IPS DF 6.9 (cell line): ENCODE results near the gene SND1.
A peak's percentile ranks its signal among the peaks of the same experiment; 100 is the strongest.

Experiments
- DNase-seq: peaks from one replicate; pipeline ENCODE4 v3.0.0-alpha.2; 2013; ENCODE audit warnings: low read depth, low spot score
- H3K27ac ChIP-seq: one replicate; pipeline ENCODE4 v1.5.1; 2013; ENCODE audit warnings: low read length, control low read depth
- H3K27me3 ChIP-seq: 2 replicates; pipeline ENCODE4 v1.6.1; 2013; ENCODE audit warnings: mild to moderate bottlenecking, low read length; ENCODE audit not compliant: control insufficient read depth, insufficient read depth
- H3K36me3 ChIP-seq: 2 replicates; pipeline ENCODE4 v1.6.1; 2013; ENCODE audit warnings: low read length; ENCODE audit not compliant: control insufficient read depth, insufficient read depth
- H3K4me1 ChIP-seq: 2 replicates; pipeline ENCODE4 v1.6.1; 2013; ENCODE audit warnings: low read length; ENCODE audit not compliant: control insufficient read depth, insufficient read depth
- H3K4me3 ChIP-seq: 2 replicates; pipeline ENCODE4 v1.5.1; 2013; ENCODE audit warnings: mild to moderate bottlenecking, low read length
- H3K9me3 ChIP-seq: 2 replicates; pipeline ENCODE4 v1.6.1; 2013; ENCODE audit warnings: low read length, inconsistent platforms; ENCODE audit not compliant: control insufficient read depth, insufficient read depth
- WGBS: extraction: QIAGEN DNeasy Blood & Tissue Kit; methylation state at CpG from one replicate; pipeline ENCODE4 v1.1.7; 2013; ENCODE audit warnings: mixed read lengths, missing lambda C conversion rate; ENCODE audit not compliant: insufficient read length, insufficient coverage; 5-methylcytosine and 5-hydroxymethylcytosine counted together

SND1 gene

GRCh38 chr7:127683776-127684681 lies 32.0 kb downstream of the SND1 start:
- Histone ChIP-seq H3K4me1 (peaks cover 9% of the 10 kb centered on the region; the same call in 1 of the 2 replicates), H3K9me3 (no peaks in the 10 kb centered on the region), H3K27ac (peak overlapping the region; percentile 97), H3K27me3 (no peaks in the 10 kb centered on the region), H3K4me3 (no peak overlapping the region), H3K36me3 (no peaks in the 10 kb centered on the region)
- DNase-seq = no peak
- no CpG with 5 or more reads among the region's 4 CpGs for WGBS

- WGBS = no CpG with 5 or more reads among the region's 1 CpG
- peaks cover under 1% of the 10 kb centered on the region; the same call in 1 of the 2 replicates for H3K36me3 ChIP-seq
These were observed 37.3 kb downstream of the SND1 start for GRCh38 chr7:127689194-127689772.

GRCh38 chr7:127690337-127690736 lies 38.3 kb downstream of the SND1 start:
- H3K36me3 ChIP-seq = peaks cover 7% of the 10 kb centered on the region; the same call in 1 of the 2 replicates

More at GRCh38 chr7:127689194-127689772, 37.3 kb downstream of the SND1 start:
- Histone ChIP-seq H3K27me3 (no peaks in the 10 kb centered on the region), H3K9me3 (no peaks in the 10 kb centered on the region), H3K4me3 (no peak overlapping the region), H3K4me1 (peaks cover 2% of the 10 kb centered on the region; the same call in 1 of the 2 replicates), H3K27ac (no peak overlapping the region)
- DNase-seq = no peak

GRCh38 chr7:127690806-127691205 lies 38.8 kb downstream of the SND1 start:
- no peak overlapping the region for H3K27ac ChIP-seq
- H3K36me3 ChIP-seq = peaks cover 7% of the 10 kb centered on the region; the same call in 1 of the 2 replicates
- no peak overlapping the region for H3K4me3 ChIP-seq
- DNase-seq = no peak
- H3K9me3 ChIP-seq = no peaks in the 10 kb centered on the region
- no CpG with 5 or more reads among the region's 3 CpGs for WGBS
- H3K4me1 ChIP-seq = no peaks in the 10 kb centered on the region
- H3K27me3 ChIP-seq = no peaks in the 10 kb centered on the region

More at GRCh38 chr7:127690337-127690736, 38.3 kb downstream of the SND1 start:
- no peaks in the 10 kb centered on the region for H3K27me3 ChIP-seq
- no peak overlapping the region for H3K27ac ChIP-seq
- no peaks in the 10 kb centered on the region for H3K4me1 ChIP-seq
- no CpG with 5 or more reads among the region's 3 CpGs for WGBS
- no peak for DNase-seq
- no peak overlapping the region for H3K4me3 ChIP-seq
- H3K9me3 ChIP-seq = no peaks in the 10 kb centered on the region

GRCh38 chr7:127692200-127692599 lies 40.2 kb downstream of the SND1 start:
- Histone ChIP-seq H3K9me3 (no peaks in the 10 kb centered on the region), H3K27me3 (no peaks in the 10 kb centered on the region), H3K4me3 (no peak overlapping the region), H3K36me3 (peaks cover 7% of the 10 kb centered on the region; the same call in 1 of the 2 replicates), H3K27ac (no peak overlapping the region), H3K4me1 (no peaks in the 10 kb centered on the region)
- DNase-seq = no peak
- no CpG with 5 or more reads among the region's 1 CpG for WGBS

- H3K4me3 ChIP-seq = no peak overlapping the region
- H3K27ac ChIP-seq = no peak overlapping the region
- H3K9me3 ChIP-seq = no peaks in the 10 kb centered on the region
- WGBS = no CpG with 5 or more reads among the region's 2 CpGs
- no peak for DNase-seq
- no peaks in the 10 kb centered on the region for H3K27me3 ChIP-seq
- H3K4me1 ChIP-seq = no peaks in the 10 kb centered on the region
- H3K36me3 ChIP-seq = peaks cover 10% of the 10 kb centered on the region; the same call in 1 of the 2 replicates
These were observed 47.9 kb downstream of the SND1 start for GRCh38 chr7:127699853-127700252.

GRCh38 chr7:127702052-127702652 lies 50.2 kb downstream of the SND1 start:
- H3K4me1 ChIP-seq = no peaks in the 10 kb centered on the region
- DNase-seq = no peak
- peaks cover 11% of the 10 kb centered on the region; the same call in 1 of the 2 replicates for H3K36me3 ChIP-seq
- no peak overlapping the region for H3K27ac ChIP-seq
- no peak overlapping the region for H3K4me3 ChIP-seq
- H3K9me3 ChIP-seq = no peaks in the 10 kb centered on the region
- no peaks in the 10 kb centered on the region for H3K27me3 ChIP-seq
- no CpG with 5 or more reads among the region's 6 CpGs for WGBS

GRCh38 chr7:127702938-127703337 lies 50.9 kb downstream of the SND1 start:
- peaks cover 11% of the 10 kb centered on the region; the same call in 1 of the 2 replicates for H3K36me3 ChIP-seq
- no peaks in the 10 kb centered on the region for H3K27me3 ChIP-seq
- WGBS = no CpG with 5 or more reads among the region's 7 CpGs
- no peak overlapping the region for H3K4me3 ChIP-seq
- no peak overlapping the region for H3K27ac ChIP-seq
- no peaks in the 10 kb centered on the region for H3K9me3 ChIP-seq
- no peak for DNase-seq
- H3K4me1 ChIP-seq = no peaks in the 10 kb centered on the region

- H3K4me3 ChIP-seq = no peak overlapping the region
- WGBS = no CpG with 5 or more reads among the region's 1 CpG
- no peaks in the 10 kb centered on the region for H3K27me3 ChIP-seq
- H3K9me3 ChIP-seq = no peaks in the 10 kb centered on the region
- H3K27ac ChIP-seq = no peak overlapping the region
- peaks cover 11% of the 10 kb centered on the region; the same call in 1 of the 2 replicates for H3K36me3 ChIP-seq
- no peaks in the 10 kb centered on the region for H3K4me1 ChIP-seq
- no peak for DNase-seq
These were observed 52.2 kb downstream of the SND1 start for GRCh38 chr7:127704211-127704610.

- WGBS = no CpG with 5 or more reads among the region's 6 CpGs
- Histone ChIP-seq H3K4me1 (no peaks in the 10 kb centered on the region), H3K27me3 (no peaks in the 10 kb centered on the region), H3K4me3 (no peak overlapping the region), H3K9me3 (no peaks in the 10 kb centered on the region), H3K27ac (no peak overlapping the region), H3K36me3 (peaks cover 11% of the 10 kb centered on the region; the same call in 1 of the 2 replicates)
- no peak for DNase-seq
These were observed 53.5 kb downstream of the SND1 start for GRCh38 chr7:127705461-127705959.
